HG03354 (cell line): ENCODE measurements around the gene SLAIN2.
"Not testable (repeated sequence)": the region's sequence is repeated elsewhere in the genome, so short reads cannot be mapped to it uniquely, and the experiment has no call there.

Experiments
- ATAC-seq: cut with Tn5 transposase; IDR thresholded peaks from one replicate; pipeline ENCODE4 v1.9.1; 2021; ENCODE audit warnings: mild to moderate bottlenecking; ENCODE audit not compliant: unreplicated experiment, poor library complexity, severe bottlenecking

SLAIN2 gene

DNA sequence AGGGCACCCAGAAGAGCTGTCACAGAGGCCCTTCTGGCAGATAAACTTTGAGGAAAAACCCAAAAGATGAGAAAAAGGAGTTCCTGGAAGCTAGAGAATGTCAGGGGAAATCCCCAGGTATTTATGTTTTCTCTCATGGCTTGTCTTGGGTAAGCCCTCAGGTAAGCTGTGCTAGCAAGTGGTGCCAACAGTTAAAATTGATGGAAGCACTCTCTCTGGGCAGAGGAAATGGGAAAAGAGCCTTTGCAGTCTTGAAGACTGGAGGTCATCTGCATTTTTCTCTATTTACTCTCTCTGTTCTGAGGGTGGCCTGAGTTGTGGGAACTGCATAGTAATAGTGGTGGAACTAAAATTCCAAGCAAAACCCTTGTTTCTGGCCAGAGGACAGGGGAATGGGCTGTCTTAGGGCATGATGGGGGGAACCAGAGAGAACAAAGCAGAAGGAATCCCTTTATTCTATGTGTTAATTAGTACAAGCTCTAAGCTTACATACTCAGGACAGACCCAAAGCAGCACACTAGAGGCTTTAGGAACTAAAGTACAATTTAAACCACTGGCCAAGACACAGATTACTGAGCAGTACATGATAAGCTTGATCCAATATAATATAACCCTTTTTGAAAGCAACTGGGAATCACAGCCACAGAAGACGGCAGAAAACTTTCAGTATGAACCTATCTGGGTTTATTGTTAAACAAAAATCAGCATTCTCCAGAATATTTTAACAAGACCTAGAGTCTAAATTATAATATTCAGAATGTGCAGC, 88.6 kb downstream of the SLAIN2 start:
- no peak for ATAC-seq

DNA sequence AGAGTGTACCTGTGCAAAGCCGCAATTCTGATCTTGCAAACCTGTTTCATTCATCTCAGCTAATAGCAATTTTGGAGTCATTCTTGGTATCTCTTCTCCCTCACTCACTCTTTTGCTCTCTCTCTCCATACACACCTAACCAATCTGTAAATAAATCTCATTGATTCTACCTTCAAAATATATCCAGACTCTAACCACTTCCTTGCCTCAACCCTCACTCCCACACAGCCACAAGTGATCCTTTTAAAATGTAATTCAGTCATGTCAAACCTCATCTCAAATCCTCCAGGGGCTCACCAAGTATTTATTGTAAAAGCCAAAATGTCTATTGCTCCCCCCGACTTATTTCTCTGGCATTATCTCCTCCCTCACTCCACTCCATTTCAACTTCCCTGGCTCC, 90.1 kb downstream of the SLAIN2 start:
- no peak for ATAC-seq

DNA sequence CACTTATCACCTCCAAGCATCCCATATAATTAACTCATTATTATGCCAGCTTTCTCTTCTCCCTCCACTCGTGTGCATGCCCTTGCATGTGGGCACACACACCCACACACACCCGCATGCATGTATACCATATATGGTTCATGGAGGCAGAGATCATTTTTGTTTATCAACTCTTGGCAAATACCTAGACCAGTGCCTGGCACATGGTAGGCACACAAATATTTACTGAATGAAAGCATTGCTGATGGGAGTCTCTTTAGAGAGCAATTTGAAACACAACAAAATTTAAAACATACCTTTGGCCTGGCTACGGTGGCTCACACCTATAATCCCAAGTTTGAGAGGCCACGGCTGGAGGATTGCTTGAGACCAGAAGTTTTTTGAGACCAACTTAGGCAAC, 90.7 kb downstream of the SLAIN2 start:
- no peak for ATAC-seq

DNA sequence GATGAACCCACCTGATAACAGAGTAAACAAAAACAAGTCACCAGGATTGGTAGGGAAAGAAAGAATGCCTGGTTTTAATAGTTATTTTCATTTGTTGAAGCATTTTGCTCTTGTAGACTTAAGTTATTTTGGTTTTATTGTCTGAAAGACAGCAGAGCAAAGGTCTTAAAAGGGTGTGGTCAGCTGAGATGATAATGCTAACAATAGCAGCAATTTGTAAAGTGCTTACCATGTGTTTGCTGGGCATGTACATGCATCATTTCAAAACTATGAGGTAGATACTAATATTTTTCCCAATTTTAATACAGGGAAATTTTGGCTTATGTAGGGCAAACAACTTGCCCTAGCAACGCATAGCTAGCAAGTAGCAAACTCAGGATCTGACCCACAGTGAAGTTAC, 95.0 kb downstream of the SLAIN2 start:
- no peak for ATAC-seq

DNA sequence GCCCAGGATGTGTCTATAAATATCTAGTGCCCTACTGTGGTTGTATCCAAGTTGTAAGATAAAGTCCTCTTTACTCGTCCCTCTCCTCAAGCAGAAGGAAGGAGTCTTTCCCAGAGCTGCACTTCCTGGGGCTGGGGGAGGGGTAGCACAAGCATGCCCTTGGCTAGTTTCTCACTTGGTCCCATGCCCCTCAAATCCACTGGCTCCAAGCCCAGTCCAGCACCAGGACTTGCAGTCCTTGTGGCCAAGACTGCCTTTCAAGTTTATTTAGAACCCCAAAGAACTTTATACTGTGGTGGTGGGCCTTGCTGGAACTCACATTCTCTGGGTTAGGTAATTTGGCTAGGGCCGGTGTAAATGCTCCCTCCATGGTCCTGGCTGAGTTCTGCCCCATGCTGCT, 98.7 kb downstream of the SLAIN2 start:
- no peak for ATAC-seq

DNA sequence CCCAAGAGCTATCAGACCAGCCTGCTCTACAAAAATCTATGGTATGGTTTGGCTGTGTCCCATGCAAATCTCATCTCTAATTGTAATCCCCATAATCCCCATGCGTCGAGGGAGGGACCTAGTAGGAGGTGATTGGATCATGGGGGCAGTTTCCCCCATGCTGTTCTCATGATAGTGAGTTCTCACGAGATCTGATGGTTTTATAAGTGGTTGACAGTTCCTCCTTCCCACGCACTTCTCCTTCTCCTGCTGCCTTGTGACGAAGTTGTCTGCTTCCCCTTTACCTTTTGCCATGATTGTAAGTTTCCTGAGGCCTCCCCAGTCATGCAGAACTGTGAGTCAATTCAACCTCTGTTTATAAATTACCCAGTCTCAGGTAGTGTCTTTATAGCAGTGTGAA, 99.6 kb downstream of the SLAIN2 start:
- not testable (repeated sequence) for ATAC-seq

DNA sequence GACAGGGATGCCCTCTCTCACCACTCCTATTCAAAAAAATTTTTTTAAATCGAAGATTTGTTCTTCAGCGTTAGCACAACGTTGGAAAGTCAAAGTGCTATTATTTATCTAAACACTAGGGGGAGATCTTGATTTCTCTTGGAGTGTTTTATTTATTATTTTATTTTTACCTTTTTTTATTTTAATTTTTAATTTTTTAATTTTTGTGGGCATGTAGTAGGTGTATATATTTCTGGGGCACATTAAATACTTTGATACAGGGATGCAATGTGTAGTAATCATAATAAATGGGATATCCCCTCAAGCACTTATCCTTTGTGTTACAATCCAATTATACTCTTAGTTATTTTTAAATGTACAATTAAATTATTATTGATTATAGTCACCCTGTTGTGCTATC, 104.4 kb downstream of the SLAIN2 start:
- ATAC-seq, result no peak

DNA sequence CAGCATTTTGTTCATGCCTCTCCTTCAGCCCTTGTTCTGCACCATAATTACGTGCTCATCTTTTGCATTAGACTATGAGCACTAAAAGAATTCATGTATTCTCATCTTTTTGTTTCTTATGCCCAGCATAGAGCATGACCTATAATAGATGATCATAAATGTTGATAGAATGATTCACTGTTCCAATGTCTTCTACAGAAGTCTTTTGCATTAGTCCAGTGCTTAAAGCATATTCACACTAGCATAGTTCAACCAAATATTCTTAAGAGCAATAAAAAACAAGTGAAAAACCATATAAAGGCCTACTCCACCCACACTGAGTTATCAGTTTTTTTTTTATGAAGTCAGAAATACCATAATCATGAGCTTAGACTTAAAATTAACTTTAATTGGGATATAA, 105.3 kb downstream of the SLAIN2 start:
- no peak for ATAC-seq

DNA sequence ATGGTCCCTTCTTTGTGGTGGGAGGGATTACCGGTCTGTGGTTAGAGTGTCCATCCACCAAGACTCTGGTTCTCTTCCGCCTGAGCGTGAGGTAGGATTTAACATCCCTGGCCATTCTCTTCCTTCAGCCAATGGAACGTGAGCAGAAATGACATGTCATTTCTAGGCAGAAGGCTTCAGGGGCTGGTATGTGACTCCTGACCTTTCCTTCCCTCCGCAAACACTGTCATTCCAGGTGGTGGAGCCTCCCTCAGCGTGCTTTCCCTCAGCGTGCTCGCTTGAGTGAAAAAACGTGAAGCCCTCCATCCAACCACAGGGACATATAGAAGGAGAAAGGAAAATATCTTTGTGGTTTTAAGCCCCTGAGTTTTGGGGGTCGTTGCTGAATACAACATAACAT, 107.8 kb downstream of the SLAIN2 start:
- no peak for ATAC-seq

DNA sequence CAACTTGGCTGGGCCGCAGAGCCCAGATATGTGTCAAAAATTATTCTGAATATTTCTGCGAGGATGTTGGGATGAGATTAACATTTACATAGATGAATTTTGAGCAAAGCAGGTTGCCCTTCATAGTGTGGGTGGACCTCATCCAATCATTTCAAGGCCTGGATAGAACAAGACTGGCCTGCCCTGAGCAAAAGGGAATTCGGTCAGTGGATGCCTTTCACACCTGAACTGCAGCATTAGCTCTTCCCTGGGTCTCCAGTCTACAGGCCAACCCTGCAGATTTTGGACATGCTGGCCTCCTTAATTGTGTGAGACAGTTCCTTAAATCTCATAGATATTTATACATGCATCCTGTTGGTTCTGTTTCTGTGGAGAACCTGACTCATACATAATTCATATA, 109.4 kb downstream of the SLAIN2 start:
- ATAC-seq, result no peak

DNA sequence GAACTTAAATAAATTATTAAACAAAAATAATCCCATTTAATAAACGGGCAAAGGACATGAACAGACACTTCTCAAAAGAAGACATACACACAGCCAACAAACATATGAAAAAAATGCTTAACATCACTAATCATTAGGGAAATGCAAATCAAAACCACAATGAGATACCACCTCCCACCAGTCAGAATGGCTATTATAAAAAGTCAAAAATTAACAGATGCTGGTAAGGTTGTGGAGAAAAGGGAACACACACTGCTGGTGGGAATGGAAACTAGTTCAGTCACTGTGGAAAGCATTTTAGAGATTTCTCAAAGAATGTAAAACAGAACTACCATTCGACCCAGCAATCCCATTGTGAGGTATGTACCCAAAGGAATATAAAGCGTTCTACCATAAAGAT, 110.3 kb downstream of the SLAIN2 start:
- ATAC-seq, result peak; percentile 58

DNA sequence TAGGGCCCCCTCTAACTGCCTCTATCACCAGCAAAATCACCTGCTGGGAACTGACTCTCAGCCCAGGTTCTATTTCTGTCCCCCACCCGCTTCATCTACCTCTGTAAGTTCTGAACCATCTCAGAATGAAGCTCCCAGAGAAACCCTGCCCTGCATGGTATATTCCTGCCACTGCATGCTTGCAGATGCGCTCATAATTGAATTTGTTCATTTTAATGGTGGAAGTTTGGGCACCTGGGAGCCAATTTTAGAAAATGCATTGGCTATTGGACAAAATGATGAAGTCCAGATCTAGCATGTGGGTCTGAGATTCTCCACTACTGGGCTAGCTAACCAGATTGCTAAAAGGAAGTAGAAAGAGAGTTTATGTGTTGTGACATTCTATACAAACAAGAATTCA, 113.3 kb downstream of the SLAIN2 start:
- ATAC-seq, result no peak

DNA sequence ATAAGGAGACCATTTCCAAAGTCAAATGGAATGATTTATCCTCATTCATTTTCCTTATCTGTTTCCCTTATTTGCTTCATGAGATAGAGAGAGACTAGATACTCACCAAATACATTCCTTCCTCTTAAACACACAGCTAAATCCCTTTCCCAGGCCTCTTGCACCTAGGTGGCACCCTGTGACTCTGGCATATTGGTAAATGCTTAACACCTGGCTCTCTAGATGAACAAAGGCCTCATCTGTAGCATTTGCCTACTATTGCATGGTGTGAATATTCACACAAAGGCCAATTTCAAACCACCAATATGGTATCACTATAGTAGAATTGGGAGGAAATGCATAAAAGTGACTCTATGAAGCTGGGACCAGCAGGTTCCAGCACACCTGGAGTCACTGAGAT, 119.7 kb downstream of the SLAIN2 start:
- no peak for ATAC-seq

DNA sequence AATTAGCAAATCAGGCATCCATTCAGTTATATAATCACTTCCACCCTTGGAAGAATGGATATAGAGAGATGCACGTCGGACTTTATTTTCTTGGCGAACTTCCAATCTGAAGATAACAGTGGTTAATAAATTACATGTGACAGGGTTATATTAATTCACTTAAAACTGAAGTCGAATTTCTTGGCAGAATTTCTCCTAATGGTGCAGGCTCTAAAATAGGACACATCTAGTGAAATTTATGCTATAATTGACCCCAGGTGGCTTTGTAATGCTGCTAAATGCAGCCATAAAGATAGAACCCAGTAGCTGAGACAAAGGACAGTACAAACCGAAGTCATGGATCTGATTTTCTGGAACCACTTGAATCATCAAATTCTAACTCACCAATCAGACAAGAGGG, 121.0 kb downstream of the SLAIN2 start:
- no peak for ATAC-seq

DNA sequence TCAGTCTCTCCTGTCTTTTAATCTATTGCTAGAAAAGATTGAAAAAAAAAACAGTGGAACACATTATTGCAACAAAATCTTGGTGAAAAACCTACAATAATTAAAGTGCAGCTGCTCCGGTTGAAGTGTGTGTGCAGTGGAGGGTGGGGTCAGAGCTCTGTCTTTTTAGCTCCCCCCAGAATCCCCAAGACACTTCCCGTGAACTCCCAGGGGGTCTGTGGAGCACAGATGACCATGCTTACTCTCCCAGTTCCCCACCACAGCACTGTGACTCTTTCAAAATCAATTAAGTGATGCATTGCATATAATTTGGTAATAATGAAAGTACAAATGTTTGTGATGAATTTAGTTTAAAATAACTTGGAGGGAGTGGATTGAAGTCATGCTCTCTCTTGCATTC, 126.1 kb downstream of the SLAIN2 start:
- peak; percentile 63 for ATAC-seq

DNA sequence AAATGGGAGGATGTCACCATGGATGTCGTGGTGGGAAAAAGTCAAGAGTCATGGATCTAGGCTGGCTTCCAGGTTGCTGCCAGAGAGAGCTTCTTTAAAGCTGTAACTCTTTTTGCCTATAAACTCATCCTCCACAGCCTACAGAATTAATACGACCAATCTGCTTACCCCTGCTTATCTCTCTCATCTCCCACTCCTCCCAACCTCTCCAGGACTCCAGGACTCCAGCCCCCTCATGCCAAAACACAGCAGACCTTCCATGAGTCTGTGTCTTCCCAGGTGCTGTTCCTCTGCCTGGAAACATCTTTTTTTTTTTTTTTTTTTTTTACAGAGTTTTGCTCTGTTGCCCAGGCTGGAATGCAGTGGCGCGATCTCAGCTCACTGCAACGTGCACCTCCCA, 126.6 kb downstream of the SLAIN2 start:
- ATAC-seq, result no peak

DNA sequence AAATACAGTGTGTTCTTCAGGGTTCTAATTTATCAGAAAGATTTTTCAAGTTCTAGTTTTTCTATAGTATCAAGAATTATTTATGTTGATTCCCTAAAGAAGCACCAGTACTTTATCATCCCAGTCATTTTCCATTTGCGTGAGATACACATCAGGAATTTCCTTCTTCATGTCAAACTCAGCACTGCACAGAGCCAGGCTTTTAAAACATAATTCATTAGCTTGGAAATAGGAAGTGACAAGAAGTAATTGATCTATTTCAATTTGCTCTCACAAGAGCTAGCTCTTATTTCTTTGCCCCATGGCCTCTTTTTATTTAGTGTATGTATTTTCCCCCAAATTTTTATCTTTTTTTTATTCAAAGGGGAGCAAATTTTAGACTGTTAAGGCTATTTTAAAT, 128.8 kb downstream of the SLAIN2 start:
- no peak for ATAC-seq

DNA sequence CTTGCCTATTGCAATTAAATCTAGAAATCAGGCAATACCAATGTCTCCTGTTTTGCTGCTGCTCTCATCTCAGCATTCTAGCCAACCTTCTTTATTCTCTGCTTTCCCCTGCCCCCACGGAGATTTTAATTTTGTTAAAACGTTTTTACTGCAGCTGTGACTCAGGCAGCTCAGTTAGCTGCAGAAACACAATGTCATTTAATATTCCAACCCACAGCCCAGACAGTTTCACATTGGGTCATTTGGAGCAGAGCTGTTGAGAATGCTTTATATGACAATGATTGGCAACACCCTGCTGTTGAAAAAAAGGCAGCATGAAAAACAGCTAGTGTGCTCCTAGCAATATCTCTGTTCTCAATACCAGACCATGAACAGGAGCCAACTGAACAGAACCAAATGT, 129.2 kb downstream of the SLAIN2 start:
- no peak for ATAC-seq

DNA sequence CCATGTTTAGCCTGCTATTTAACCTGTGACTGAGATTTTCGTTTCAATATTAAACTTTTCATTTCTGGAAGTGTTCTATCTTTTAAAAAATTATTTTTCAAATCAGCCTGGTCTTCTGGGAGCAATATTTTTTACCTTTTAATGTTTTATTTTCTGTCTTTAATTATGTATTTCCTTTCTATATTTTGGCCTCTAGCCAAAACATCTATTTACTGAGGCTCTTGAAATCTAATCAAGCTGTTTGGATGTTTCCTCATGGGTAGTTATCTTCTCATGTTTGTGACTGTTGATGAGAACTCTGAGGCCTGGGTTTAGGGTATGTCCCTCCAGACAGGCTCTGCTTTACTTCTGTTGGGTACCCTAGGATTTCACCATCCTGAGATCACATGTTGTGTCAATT, 131.5 kb downstream of the SLAIN2 start:
- no peak for ATAC-seq

DNA sequence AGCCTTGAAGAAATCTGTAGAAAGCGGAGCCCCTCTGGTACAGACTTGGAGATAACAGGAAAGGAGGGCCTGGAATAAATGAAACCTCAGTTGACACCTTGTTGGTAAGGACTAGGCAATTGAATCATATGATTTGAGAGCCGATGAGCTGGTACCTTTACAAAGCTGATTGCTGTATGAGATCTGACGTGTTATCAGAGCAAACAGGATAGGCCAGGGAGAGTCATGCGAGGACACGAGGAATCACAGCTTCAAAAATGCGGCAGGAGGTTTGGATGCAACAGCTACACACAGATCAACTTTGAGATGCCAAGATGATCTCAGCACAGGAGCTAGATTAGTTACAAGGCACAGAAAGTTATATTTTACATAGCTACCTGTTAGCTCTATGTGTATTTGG, 134.4 kb downstream of the SLAIN2 start:
- ATAC-seq, result no peak
